K562 (cell line): Measurements from ENCODE around the gene VARS1. TPM values are rescaled to one million over a fixed set of nuclear protein-coding genes. Genes with fewer than 3 reads are reported as not detected.

ENCODE experiments used
- ATAC-seq: fragments of 200-7000 bp; cut with Tn5 transposase; 3 replicates; pipeline ENCODE4 v1.9.1; 2020; ENCODE audit warnings: moderate library complexity
- BruUV-seq: library from RNA; stranded (reverse); fragments of 400-500 nt; replicated peaks from 2 replicates; lab custom pipeline; 2021; lab: Mats Ljungman, UMichigan
- CTCF ChIA-PET: fragments of 300-600 bp; formaldehyde crosslinking; extraction: SDS; loops from one replicate; lab custom pipeline; 2021; ENCODE audit warnings: low intra/inter-chr PET ratio; lab: Yijun Ruan, JAX
- POLR2A ChIA-PET: fragments of 300-600, 350-650 bp; sonication (Branson Sonifier 250); formaldehyde crosslinking; extraction: SDS; loops from one replicate; lab custom pipeline; 2021; ENCODE audit warnings: antibody characterized with exemption, inconsistent platforms; lab: Yijun Ruan, JAX
- DNase-seq, 4 experiments: peaks; one replicate each; pipeline versions ENCODE4 v3.0.0 to v3.0.0-alpha.2; 2011 to 2018; ENCODE audit warnings: low spot score in 3 of 4, mixed read lengths in 3 of 4; ENCODE audit errors: extremely low read depth in 1 of 4
- FAIRE-seq: peaks from 2 replicates; lab custom pipeline; 2011; peaks lifted over from hg19 to GRCh38; lab: Jason Lieb, UNC
- H2AFZ ChIP-seq: 2 replicates; pipeline ENCODE4 v1.6.0; 2011; ENCODE audit warnings: low read depth, low read length, control low read depth, inconsistent platforms
- H3K27ac ChIP-seq: fragments of 200-600 bp; 3 replicates; pipeline ENCODE4 v1.8.0; 2011; ENCODE audit warnings: low read depth, mild to moderate bottlenecking, control low read depth, inconsistent platforms, low read length, moderate library complexity, mixed read lengths; ENCODE audit errors: extremely low read depth
- H3K27me3 ChIP-seq, 2 experiments: fragments of 300-600 bp in 1 of 2; 2 replicates in 1 of 2; 3 replicates in 1 of 2; pipeline versions ENCODE4 v1.6.0 to v1.8.0; 2011; ENCODE audit warnings: inconsistent platforms in 2 of 2, low read length in 2 of 2, mild to moderate bottlenecking in 1 of 2, mixed read lengths in 1 of 2, moderate library complexity in 1 of 2; ENCODE audit not compliant: control insufficient read depth in 2 of 2, insufficient read depth in 2 of 2
- H3K36me3 ChIP-seq: fragments of 300-600 bp; 3 replicates; pipeline ENCODE4 v1.8.0; 2011; ENCODE audit warnings: mild to moderate bottlenecking, low read length, inconsistent platforms; ENCODE audit not compliant: control insufficient read depth, insufficient read depth
- H3K4me1 ChIP-seq, 2 experiments: fragments of 200-600 bp in 1 of 2; replicated peaks in 1 of 2; 2 replicates in 1 of 2; 3 replicates in 1 of 2; pipeline versions ENCODE4 v1.5.1 to v1.8.0; 2011; ENCODE audit warnings: inconsistent platforms in 2 of 2, low read length in 2 of 2, mild to moderate bottlenecking in 1 of 2, mixed read lengths in 1 of 2, moderate library complexity in 1 of 2; ENCODE audit not compliant: control insufficient read depth in 2 of 2, insufficient read depth in 2 of 2
- H3K4me2 ChIP-seq: 2 replicates; pipeline ENCODE4 v1.6.1; 2011; ENCODE audit warnings: low read length, control low read depth, inconsistent platforms, mixed read lengths; ENCODE audit not compliant: insufficient read depth
- H3K4me3 ChIP-seq: fragments of 200-600 bp; sonication (generic), shearing (Covaris generic); 2 replicates; pipeline ENCODE4 v1.5.1; 2016; ENCODE audit warnings: control low read depth, inconsistent platforms
- H3K79me2 ChIP-seq: fragments of 200-600 bp; 3 replicates; pipeline ENCODE4 v1.8.0; 2011; ENCODE audit warnings: low read length, inconsistent platforms; ENCODE audit not compliant: control insufficient read depth, insufficient read depth
- H3K9ac ChIP-seq, 2 experiments: 2 replicates each; pipeline versions ENCODE4 v1.6.0 to v1.6.1; 2011; ENCODE audit warnings: low read depth in 2 of 2, low read length in 2 of 2, control low read depth in 1 of 2, inconsistent platforms in 1 of 2, mild to moderate bottlenecking in 1 of 2, mixed read lengths in 1 of 2; ENCODE audit not compliant: insufficient read depth in 1 of 2
- H3K9me1 ChIP-seq: one replicate; pipeline ENCODE4 v1.6.0; 2011; ENCODE audit warnings: inconsistent platforms, mild to moderate bottlenecking, low read length, moderate library complexity; ENCODE audit not compliant: control insufficient read depth, insufficient read depth
- H3K9me3 ChIP-seq: replicated peaks from 2 replicates; pipeline ENCODE4 v1.5.1; 2011; ENCODE audit warnings: low read depth, low read length, inconsistent platforms; ENCODE audit not compliant: control insufficient read depth, insufficient read depth
- H4K20me1 ChIP-seq: replicated peaks from 2 replicates; pipeline ENCODE4 v1.6.1; 2011; ENCODE audit warnings: low read length, inconsistent platforms, mixed read lengths; ENCODE audit not compliant: control insufficient read depth, insufficient read depth
- ARNT ChIP-seq, 2 experiments: fragments of 450-650 bp; IDR thresholded peaks; 2 replicates each; pipeline ENCODE4 v1.6.1; 2016; ENCODE audit warnings: mild to moderate bottlenecking in 1 of 2
- DIDO1 ChIP-seq: fragments of 450-650 bp; IDR thresholded peaks from 2 replicates; pipeline ENCODE4 v1.6.1; 2016; ENCODE audit warnings: low read depth, missing biosample characterization, missing genetic modification characterization
- DMBX1 ChIP-seq: fragments of 250-450 bp; sonication (Bioruptor Pico); IDR thresholded peaks from 2 replicates; pipeline ENCODE4 v1.8.0; 2022; ENCODE audit warnings: inconsistent platforms, mild to moderate bottlenecking, moderate library complexity, borderline replicate concordance
- FOXJ2 ChIP-seq: fragments of 200-800 bp; sonication (Bioruptor generic); IDR thresholded peaks from 2 replicates; pipeline ENCODE4 v1.6.1; 2016; ENCODE audit warnings: missing genetic modification characterization, missing compliant biosample characterization
- GTF2A2 ChIP-seq: IDR thresholded peaks from 2 replicates; pipeline ENCODE4 v1.6.1; 2016; ENCODE audit warnings: mild to moderate bottlenecking, missing genetic modification characterization, missing compliant biosample characterization
- PTTG1 ChIP-seq: fragments of 450-650 bp; IDR thresholded peaks from 2 replicates; pipeline ENCODE4 v1.6.1; 2016; ENCODE audit warnings: low read depth, mild to moderate bottlenecking, missing genetic modification characterization, missing compliant biosample characterization
- SMAD1 ChIP-seq: fragments of 150-350 bp; IDR thresholded peaks from 2 replicates; pipeline ENCODE4 v1.6.1; 2014; ENCODE audit warnings: low read length, low read depth; ENCODE audit not compliant: partially characterized antibody
- ZNF584 ChIP-seq: fragments of 200-800 bp; sonication (Bioruptor generic); IDR thresholded peaks from 2 replicates; pipeline ENCODE4 v1.6.1; 2016; ENCODE audit warnings: low read depth, mild to moderate bottlenecking, missing genetic modification characterization, missing compliant biosample characterization
- WGBS: fragments of 100-300 bp; shearing (Covaris generic); methylation state at CpG from one replicate; pipeline ENCODE4 v1.1.6; 2016; ENCODE audit warnings: low coverage, mixed read lengths; ENCODE audit not compliant: insufficient coverage; ENCODE audit errors: missing lambda C conversion rate; 5-methylcytosine and 5-hydroxymethylcytosine counted together
- in situ Hi-C: fragments of 300-500 bp; cut with MboI; formaldehyde crosslinking; loops from 4 replicates; pipeline ENCODE4 v1.15.0; 2018; ENCODE audit warnings: inconsistent platforms, mixed read lengths
- intact Hi-C: fragments of 100-400 bp; cut with micrococcal nuclease; formaldehyde crosslinking; loops from 2 replicates; pipeline ENCODE4 v1.14.2; 2022
- polyA plus RNA-seq, 8 experiments: library from polyadenylated mRNA; depleted of rRNA in 4 of 8; stranded (reverse) in 5 of 8; unstranded in 3 of 8; fragments of >200 nt; fragmentation: Nextera tagmentation in 2 of 8; fragmentation: Illumina TruSeq in 1 of 8; extraction: Ambion mirVana in 2 of 8; extraction: Trizol in 1 of 8; gene quantifications; 2 replicates each; pipeline versions ENCODE4 v1.2.1 to v1.2.3, GENCODE V29; 2011 to 2014; ENCODE audit warnings: inconsistent platforms in 1 of 8, missing spikeins in 1 of 8
- total RNA-seq, 7 experiments: library from RNA; depleted of rRNA in 6 of 7; stranded (reverse); fragments of >200 nt in 6 of 7; fragmentation: Illumina TruSeq in 2 of 7; extraction: Trizol in 2 of 7; gene quantifications; 2 replicates each; pipeline versions ENCODE4 v1.2.1 to v1.2.3, GENCODE V29; 2011 to 2021; ENCODE audit warnings: low replicate concordance in 1 of 7
- TF ChIP-seq, protein P1 (sequence below), 2 experiments: fragments of 200-800 bp in 1 of 2; sonication (Bioruptor generic) in 1 of 2; sonication (generic) in 1 of 2; formaldehyde crosslinking in 1 of 2; IDR thresholded peaks in 1 of 2; conservative IDR thresholded peaks in 1 of 2; 2 replicates each; pipeline versions ENCODE4 v1.5.0 to v1.6.1; 2016 to 2020; ENCODE audit warnings: missing compliant biosample characterization in 1 of 2, missing genetic modification characterization in 1 of 2, missing genetic modification reagents in 1 of 2
- TF ChIP-seq, protein P2 (sequence below): fragments of 250-450 bp; sonication (Bioruptor Pico); IDR thresholded peaks from 2 replicates; pipeline ENCODE4 v1.5.0; 2020; ENCODE audit warnings: mild to moderate bottlenecking
- TF ChIP-seq, protein P3 (sequence below), 3 experiments: fragments of 200-800 bp in 1 of 3; sonication (Bioruptor generic) in 1 of 3; sonication (generic) in 1 of 3; formaldehyde crosslinking in 1 of 3; IDR thresholded peaks; 2 replicates each; pipeline versions ENCODE4 v1.6.1 to v1.8.0; 2016 to 2022; ENCODE audit warnings: mild to moderate bottlenecking in 2 of 3, missing compliant biosample characterization in 2 of 3, missing genetic modification characterization in 2 of 3, missing genetic modification reagents in 1 of 3
- TF ChIP-seq, protein P4 (sequence below): sonication (generic); formaldehyde crosslinking; IDR thresholded peaks from 2 replicates; pipeline ENCODE4 v1.8.0; 2022; ENCODE audit warnings: mild to moderate bottlenecking, missing genetic modification reagents

The VARS1 gene
- total and polyA plus RNA-seq, 9 of the 15 experiments (the other 6 are each of a cell fraction or from before 2014, with no cell fraction given) = 2.9 to 488 (median 130) TPM

DNA sequence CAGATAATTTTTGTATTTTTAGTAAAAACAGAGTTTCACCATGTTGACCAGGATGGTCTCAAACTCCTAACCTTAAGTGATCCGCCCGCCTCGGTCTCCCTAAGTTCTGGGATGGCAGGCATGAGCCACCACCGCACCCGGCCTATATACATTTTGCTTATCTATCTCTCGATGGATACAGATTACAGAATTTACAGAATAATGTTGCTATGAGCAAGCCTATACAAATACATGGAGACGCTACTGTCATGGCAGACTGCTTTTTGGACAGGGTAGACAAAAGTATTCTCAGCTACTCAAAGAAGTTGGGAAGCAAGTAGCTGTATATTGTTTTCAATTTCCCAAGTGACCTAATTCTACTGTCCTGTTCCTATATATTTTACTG lies 17.9 kb upstream of the VARS1 start:
- Histone ChIP-seq H3K4me2 (peak overlapping the region; percentile 74), H3K4me3 (peak overlapping the region; percentile 29), H4K20me1 (peaks cover 12% of the 10 kb centered on the region), H2AFZ (peak overlapping the region; percentile 81), H3K9ac (peak overlapping the region; percentile 78 to 82; a peak in 3 of 4 replicates), H3K79me2 (peaks cover 27% of the 10 kb centered on the region), H3K9me3 (no peaks in the 10 kb centered on the region), H3K4me1 (peaks cover 16 to 28% of the 10 kb centered on the region in 2 experiments), H3K27ac (peak overlapping the region; percentile 97), H3K36me3 (peaks cover 11% of the 10 kb centered on the region), H3K27me3 (no peaks in the 10 kb centered on the region), H3K9me1 (no peaks in the 10 kb centered on the region)
- POLR2A ChIA-PET = interaction anchor here (0.6 to 4.5 kb wide), 23 partner anchors 8 to 1188 kb away, joined by 3 to 93 read pairs (median 6); partner anchors contain the start of genes ABHD16A, C6orf47, CLIC1 and EHMT2
- ATAC-seq (no peak), FAIRE-seq (no peak), DNase-seq (no peak)
- no TSS peak for BruUV-seq
- CTCF ChIA-PET = no interaction called here
- 44% methylated on average over 7 of the region's 7 CpGs for WGBS
- intact Hi-C loops = no loop called here
- in situ Hi-C loops = no loop called here
- TF ChIP-seq, protein P1, sequence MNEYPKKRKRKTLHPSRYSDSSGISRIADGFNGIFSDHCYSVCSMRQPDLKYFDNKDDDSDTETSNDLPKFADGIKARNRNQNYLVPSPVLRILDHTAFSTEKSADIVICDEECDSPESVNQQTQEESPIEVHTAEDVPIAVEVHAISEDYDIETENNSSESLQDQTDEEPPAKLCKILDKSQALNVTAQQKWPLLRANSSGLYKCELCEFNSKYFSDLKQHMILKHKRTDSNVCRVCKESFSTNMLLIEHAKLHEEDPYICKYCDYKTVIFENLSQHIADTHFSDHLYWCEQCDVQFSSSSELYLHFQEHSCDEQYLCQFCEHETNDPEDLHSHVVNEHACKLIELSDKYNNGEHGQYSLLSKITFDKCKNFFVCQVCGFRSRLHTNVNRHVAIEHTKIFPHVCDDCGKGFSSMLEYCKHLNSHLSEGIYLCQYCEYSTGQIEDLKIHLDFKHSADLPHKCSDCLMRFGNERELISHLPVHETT (CRISPR knock-in tag; conservative IDR thresholded peaks at IDR 0.05 in 1 of 2, IDR thresholded peaks at IDR 0.05 in 1 of 2) = peak in 1 of 2 experiments; percentile 67; a peak in 1 of 4 replicates
- TF ChIP-seq DMBX1 = peak; percentile 30; the same call in 1 of the 2 replicates
- TF ChIP-seq, protein P2, sequence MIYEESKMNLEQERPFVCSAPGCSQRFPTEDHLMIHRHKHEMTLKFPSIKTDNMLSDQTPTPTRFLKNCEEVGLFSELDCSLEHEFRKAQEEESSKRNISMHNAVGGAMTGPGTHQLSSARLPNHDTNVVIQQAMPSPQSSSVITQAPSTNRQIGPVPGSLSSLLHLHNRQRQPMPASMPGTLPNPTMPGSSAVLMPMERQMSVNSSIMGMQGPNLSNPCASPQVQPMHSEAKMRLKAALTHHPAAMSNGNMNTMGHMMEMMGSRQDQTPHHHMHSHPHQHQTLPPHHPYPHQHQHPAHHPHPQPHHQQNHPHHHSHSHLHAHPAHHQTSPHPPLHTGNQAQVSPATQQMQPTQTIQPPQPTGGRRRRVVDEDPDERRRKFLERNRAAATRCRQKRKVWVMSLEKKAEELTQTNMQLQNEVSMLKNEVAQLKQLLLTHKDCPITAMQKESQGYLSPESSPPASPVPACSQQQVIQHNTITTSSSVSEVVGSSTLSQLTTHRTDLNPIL (CRISPR knock-in tag) = no peak
- TF ChIP-seq PTTG1 (tag) = 0 out of 2 replicates have a peak, but pooled peaks have one; percentile 13
- peak; percentile 15 for TF ChIP-seq SMAD1
- TF ChIP-seq ARNT (IDR thresholded peaks at IDR 0.05) = no peak
- no peak for TF ChIP-seq DIDO1 (tag)
- TF ChIP-seq, protein P3, sequence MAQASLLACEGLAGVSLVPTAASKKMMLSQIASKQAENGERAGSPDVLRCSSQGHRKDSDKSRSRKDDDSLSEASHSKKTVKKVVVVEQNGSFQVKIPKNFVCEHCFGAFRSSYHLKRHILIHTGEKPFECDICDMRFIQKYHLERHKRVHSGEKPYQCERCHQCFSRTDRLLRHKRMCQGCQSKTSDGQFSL (CRISPR knock-in tag; IDR thresholded peaks at IDR 0.05) = peak; percentile 47; the same call in 1 of the 2 replicates
- TF ChIP-seq, protein P3 (tag; IDR thresholded peaks at IDR 0.05) = peak; percentile 17 to 19; a peak in 1 of 4 replicates
- TF ChIP-seq, protein P4, sequence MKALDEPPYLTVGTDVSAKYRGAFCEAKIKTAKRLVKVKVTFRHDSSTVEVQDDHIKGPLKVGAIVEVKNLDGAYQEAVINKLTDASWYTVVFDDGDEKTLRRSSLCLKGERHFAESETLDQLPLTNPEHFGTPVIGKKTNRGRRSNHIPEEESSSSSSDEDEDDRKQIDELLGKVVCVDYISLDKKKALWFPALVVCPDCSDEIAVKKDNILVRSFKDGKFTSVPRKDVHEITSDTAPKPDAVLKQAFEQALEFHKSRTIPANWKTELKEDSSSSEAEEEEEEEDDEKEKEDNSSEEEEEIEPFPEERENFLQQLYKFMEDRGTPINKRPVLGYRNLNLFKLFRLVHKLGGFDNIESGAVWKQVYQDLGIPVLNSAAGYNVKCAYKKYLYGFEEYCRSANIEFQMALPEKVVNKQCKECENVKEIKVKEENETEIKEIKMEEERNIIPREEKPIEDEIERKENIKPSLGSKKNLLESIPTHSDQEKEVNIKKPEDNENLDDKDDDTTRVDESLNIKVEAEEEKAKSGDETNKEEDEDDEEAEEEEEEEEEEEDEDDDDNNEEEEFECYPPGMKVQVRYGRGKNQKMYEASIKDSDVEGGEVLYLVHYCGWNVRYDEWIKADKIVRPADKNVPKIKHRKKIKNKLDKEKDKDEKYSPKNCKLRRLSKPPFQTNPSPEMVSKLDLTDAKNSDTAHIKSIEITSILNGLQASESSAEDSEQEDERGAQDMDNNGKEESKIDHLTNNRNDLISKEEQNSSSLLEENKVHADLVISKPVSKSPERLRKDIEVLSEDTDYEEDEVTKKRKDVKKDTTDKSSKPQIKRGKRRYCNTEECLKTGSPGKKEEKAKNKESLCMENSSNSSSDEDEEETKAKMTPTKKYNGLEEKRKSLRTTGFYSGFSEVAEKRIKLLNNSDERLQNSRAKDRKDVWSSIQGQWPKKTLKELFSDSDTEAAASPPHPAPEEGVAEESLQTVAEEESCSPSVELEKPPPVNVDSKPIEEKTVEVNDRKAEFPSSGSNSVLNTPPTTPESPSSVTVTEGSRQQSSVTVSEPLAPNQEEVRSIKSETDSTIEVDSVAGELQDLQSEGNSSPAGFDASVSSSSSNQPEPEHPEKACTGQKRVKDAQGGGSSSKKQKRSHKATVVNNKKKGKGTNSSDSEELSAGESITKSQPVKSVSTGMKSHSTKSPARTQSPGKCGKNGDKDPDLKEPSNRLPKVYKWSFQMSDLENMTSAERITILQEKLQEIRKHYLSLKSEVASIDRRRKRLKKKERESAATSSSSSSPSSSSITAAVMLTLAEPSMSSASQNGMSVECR (CRISPR knock-in tag) = peak; percentile 3; the same call in 1 of the 2 replicates
- TF ChIP-seq FOXJ2 = 0 out of 2 replicates have a peak, but pooled peaks have one; percentile 45
- TF ChIP-seq GTF2A2 (tag) = peak; percentile 70; the same call in 1 of the 2 replicates
- peak; percentile 55; the same call in 1 of the 2 replicates for TF ChIP-seq ZNF584 (CRISPR knock-in tag)
